Purkinje cell (primary cell): ENCODE measurements around the gene ATP13A2. TPM values are rescaled to one million over a fixed set of nuclear protein-coding genes. Genes with fewer than 3 reads are reported as not detected.

Experiments used
- polyA plus RNA-seq: library from polyadenylated mRNA; unstranded; fragments of >200 nt; fragmentation: Nextera tagmentation; gene quantifications from 2 replicates; pipeline ENCODE4 v1.2.1, GENCODE V29; 2014

The ATP13A2 gene, protein sequence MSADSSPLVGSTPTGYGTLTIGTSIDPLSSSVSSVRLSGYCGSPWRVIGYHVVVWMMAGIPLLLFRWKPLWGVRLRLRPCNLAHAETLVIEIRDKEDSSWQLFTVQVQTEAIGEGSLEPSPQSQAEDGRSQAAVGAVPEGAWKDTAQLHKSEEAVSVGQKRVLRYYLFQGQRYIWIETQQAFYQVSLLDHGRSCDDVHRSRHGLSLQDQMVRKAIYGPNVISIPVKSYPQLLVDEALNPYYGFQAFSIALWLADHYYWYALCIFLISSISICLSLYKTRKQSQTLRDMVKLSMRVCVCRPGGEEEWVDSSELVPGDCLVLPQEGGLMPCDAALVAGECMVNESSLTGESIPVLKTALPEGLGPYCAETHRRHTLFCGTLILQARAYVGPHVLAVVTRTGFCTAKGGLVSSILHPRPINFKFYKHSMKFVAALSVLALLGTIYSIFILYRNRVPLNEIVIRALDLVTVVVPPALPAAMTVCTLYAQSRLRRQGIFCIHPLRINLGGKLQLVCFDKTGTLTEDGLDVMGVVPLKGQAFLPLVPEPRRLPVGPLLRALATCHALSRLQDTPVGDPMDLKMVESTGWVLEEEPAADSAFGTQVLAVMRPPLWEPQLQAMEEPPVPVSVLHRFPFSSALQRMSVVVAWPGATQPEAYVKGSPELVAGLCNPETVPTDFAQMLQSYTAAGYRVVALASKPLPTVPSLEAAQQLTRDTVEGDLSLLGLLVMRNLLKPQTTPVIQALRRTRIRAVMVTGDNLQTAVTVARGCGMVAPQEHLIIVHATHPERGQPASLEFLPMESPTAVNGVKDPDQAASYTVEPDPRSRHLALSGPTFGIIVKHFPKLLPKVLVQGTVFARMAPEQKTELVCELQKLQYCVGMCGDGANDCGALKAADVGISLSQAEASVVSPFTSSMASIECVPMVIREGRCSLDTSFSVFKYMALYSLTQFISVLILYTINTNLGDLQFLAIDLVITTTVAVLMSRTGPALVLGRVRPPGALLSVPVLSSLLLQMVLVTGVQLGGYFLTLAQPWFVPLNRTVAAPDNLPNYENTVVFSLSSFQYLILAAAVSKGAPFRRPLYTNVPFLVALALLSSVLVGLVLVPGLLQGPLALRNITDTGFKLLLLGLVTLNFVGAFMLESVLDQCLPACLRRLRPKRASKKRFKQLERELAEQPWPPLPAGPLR
- polyA plus RNA-seq = 11.4 and 14.7 TPM in 2 replicates

DNA sequence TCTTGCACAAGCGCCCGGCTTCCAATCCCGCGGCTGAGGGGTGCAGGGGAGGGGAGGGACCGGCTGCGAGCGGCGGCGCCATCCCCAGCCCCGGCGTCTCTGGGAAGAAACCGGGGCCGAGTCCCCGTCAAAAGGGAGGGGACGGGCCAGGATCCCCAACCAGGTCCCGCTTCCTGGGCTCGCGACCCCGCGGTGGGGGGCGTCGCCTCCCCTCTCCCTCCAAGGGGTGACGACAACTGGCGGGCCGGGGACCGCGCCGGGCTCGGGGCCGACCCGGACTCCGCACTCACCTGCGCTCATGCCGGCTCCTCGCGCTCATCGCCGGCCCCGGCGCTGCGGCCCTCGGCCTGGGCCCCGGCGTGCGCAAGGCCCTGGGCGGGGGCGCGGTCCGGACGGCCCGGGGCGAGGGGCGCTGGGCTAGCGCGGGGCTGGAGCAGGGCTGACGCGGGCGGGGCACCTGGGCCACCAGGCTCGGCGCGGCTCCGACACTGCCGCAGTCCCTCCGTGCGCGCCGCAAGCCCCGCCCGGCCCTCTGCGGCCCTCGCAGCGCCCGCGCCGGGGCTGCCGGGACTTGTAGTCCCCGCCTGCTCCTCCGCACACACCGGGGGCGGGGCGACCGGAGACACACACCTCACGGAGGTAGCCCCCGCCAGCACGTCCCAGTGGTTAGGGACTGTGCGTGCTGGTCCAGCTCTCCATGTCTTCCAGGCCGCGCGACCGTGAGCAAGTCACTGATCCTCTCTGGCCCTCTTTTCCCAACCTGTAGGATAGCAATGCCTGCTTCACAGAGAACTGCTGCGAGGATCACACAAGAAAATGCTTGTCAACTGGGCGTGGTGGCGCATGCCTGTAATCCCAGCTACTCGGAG lies at the start of gene ATP13A2:
TSS of gene ATP13A2 (minus strand) at position 490 of the 869 bp plus-strand sequence. CDS start at position 300, 190 bp downstream.

DNA sequence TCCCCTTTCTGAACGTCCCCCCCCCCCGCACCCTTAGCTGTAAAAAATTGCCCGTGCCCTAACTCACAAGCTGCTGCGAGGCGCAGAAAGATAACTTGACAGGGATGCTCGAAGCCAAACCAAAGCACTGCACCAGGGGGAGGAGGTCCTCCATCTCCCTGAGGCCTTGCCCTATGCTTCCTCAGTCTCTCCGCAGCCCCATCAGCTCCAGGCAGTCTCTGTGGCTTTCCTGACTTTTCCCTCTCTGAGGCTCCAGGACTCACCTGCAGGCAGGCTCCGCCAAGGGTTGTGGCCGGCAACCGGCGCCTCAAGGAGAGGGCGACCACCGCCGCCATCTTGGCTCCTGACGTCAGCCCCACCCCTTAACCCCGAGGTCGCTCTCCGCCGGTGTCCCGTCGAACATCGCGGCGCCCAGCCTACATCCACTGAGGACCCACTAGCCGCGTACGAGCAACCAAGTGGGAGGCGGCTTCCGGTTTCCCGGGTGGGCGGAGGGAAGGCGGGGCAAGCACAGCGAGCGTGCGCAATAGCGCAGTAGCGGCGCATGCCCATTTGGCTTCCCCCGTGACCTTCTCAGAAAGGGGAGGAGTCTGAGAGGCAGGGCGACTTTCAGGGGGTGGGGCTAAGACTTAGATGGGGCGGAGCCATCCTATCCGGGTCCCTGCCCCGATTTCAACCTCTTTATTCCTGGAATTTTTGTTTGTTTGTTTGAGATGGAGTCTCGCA lies 42.1 kb upstream of the ATP13A2 start, which contains the start of gene SDHB:
TSS of gene SDHB (minus strand) at position 348 of the 726 bp plus-strand sequence. CDS start at position 335, 13 bp downstream.

DNA sequence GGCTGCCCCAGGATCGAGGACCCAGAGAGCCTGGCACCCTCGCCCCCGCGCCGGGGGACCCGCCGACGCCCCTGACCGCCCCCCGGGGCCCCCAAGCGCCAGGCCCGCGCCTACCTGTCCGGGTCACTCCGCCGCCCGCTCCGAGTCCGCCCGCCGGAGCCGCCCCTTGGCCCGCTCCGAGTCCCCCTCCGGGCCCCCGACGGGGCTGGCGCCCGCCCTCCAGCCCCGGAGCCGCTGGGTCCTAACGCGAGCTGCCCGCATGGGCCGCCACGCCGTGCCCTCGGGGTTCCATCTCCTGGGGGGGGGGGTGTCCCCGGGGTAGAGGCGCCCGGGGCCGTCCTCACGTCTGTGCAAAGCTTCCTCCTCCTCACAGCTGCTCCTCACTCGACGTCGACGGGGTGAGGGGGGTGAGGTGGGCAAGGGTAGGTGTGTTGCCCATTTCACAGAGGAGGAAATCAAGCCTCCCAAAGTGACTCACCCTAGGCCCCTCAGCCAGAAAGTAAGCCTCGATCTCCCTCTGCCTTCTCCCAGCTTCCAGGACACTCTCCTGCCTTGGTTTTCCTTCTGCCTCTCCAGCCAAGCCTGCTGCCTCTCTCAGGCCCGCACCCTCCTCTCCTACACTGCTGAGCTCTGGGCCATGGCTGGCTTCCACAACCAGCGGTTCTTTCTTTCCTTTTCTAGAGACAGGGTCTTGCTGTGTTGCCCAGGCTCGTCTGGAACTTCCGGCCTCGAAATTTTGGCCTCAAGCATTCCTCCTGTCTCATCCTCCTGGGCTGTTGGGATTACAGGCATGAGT lies 31.1 kb downstream of the ATP13A2 start, which contains the start of gene MFAP2:
TSS of gene MFAP2 (minus strand) at position 148 of the 796 bp plus-strand sequence. CDS start 2,347 bp downstream, outside the sequence.

Other genes starting within 250 kb of the ATP13A2 start
- gene RNU1-2, start 115.9 kb downstream of the ATP13A2 start, polyA plus RNA-seq = not detected in 2 replicates
- gene CROCC, start 90.0 kb downstream of the ATP13A2 start, polyA plus RNA-seq = 0.08 TPM in 1 of 2 replicates, not detected in the other
- gene MFAP2, start 31.3 kb downstream of the ATP13A2 start, polyA plus RNA-seq = not detected in 2 replicates
- 278 and 290 TPM in 2 replicates for gene SDHB, start 42.1 kb upstream of the ATP13A2 start, polyA plus RNA-seq
- 1.3 and 1.5 TPM in 2 replicates for gene PADI2, start 107.5 kb upstream of the ATP13A2 start, polyA plus RNA-seq
- gene PADI1, start 193.2 kb upstream of the ATP13A2 start, polyA plus RNA-seq = not detected in 2 replicates
- not detected in 2 replicates for gene PADI3, start 237.2 kb upstream of the ATP13A2 start, polyA plus RNA-seq